Measurements from ENCODE around the gene ARTN. TPM values are rescaled to one million over a fixed set of nuclear protein-coding genes. Genes with fewer than 3 reads are reported as not detected.

Gene ARTN
- total RNA-seq, 1 experiment from 2014 or later: not detected

DNA sequence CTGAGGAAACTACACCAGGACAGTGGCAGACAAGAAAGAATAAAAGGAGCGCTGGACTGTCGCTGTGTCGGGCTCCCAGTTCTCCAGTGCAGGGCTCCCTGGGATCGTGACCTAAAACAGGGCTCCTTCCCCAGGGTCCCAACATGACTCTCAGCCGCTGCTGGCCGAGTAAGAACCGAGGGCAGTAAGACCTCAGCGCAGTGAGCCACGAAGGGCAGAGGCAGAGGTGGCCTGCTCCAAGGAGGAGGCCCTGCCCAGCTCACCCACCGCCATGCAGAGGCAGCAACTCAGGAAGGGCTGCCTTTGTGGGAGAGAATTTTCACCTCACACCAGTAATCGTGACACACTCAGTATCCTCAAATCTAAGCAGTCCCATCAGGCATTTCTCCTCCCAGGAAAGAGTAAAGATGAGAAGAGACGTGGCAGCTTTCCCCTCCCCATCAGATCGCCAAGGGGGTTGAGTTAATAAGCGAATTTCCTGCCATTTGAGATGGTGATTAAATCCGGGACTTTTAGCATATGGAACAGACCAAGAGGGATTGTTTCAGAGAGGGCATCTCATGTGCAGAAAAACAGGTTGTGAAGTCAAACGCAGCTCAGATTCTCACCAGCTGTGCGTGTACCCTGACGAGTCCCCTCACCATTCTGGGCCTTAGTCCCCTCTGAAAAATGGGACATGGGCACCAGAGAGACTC, 19.8 kb upstream of the ARTN start:
- no peak overlapping the region for H3K27ac Mint-ChIP-seq (ENCODE audit: unreplicated experiment)
- BruUV-seq (replicated peaks): no TSS peak
- POLR2A ChIA-PET: no interaction called here

DNA sequence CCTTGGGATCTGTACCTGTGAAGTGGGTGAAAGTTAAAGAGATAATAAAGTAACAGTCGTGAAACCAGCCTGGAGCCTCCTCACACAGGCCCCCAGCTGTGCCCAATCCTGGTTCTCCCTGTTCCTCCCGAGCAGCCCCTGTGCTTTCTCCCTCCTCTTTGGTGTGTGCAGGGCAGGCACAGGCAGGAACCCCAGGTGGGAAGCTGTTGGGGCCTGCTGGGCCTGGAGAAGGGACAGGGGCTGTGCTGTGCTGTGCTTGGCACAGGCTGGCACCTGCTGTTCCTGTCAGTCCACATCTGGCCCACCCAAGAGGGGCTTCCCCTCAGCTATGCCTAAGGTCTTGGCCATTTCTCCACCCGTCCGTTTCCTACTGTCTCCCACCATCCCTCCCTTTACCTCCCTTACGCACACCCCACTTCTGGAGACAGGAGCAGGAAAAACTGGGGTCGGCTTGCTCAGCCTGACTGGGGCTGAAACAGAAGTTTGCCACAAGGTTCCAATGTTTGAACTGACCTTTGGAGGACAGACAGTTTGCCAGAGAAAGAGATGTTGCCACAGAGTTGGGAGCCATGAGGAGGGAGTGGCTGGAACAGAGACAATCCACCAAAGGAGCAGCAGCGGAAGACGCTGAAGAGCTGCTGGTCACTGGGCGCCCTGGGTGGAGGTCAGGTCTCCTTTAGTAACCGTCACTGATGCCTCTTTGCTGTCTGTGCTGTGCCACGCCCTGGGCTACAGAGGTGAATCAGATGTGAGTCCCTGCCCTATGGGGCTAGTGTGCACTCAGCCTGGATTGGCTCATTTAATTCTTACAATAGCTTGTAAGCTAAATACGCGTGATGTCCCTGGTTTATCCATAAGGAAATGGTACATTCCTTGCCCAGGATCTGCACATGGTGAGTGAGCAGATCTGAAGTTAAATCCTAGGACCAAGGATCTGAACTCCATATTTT, 18.8 kb upstream of the ARTN start:
- CTCF ChIA-PET: interaction anchor here (0.6 to 3.1 kb wide), 3 partner anchors 20 to 151 kb away, joined by 3 to 9 read pairs (median 4); no protein-coding TSS in a partner anchor
- H3K4me3 Mint-ChIP-seq (ENCODE audit: unreplicated experiment): no peak overlapping the region
- H3K9me3 Mint-ChIP-seq (ENCODE audit: unreplicated experiment): no peaks in the 10 kb centered on the region
- TF ChIP-seq, protein P1, sequence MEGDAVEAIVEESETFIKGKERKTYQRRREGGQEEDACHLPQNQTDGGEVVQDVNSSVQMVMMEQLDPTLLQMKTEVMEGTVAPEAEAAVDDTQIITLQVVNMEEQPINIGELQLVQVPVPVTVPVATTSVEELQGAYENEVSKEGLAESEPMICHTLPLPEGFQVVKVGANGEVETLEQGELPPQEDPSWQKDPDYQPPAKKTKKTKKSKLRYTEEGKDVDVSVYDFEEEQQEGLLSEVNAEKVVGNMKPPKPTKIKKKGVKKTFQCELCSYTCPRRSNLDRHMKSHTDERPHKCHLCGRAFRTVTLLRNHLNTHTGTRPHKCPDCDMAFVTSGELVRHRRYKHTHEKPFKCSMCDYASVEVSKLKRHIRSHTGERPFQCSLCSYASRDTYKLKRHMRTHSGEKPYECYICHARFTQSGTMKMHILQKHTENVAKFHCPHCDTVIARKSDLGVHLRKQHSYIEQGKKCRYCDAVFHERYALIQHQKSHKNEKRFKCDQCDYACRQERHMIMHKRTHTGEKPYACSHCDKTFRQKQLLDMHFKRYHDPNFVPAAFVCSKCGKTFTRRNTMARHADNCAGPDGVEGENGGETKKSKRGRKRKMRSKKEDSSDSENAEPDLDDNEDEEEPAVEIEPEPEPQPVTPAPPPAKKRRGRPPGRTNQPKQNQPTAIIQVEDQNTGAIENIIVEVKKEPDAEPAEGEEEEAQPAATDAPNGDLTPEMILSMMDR (IDR thresholded peaks at IDR 0.05; ENCODE audit: insufficient read depth in 1 of 2, low read depth in 1 of 2, low read length in 1 of 2, severe bottlenecking in 1 of 2, unreplicated experiment in 1 of 2): no peak
- Histone ChIP-seq H3K36me3 (ENCODE audit: control insufficient read depth, insufficient read depth, low read length) (no peaks in the 10 kb centered on the region), H3K4me3 (ENCODE audit: low read depth, low read length) (no peak overlapping the region), H3K9me3 (no peaks in the 10 kb centered on the region), H3K4me1 (no peaks in the 10 kb centered on the region), H3K27me3 (replicated peaks; ENCODE audit: control insufficient read depth, insufficient read depth, low read length) (no peaks in the 10 kb centered on the region)
- H3K4me1 Mint-ChIP-seq (ENCODE audit: low read depth, unreplicated experiment): peaks cover 11% of the 10 kb centered on the region
- no peaks in the 10 kb centered on the region for H3K36me3 Mint-ChIP-seq (ENCODE audit: insufficient read depth, unreplicated experiment)
- H3K27me3 Mint-ChIP-seq (ENCODE audit: insufficient read depth, unreplicated experiment): no peaks in the 10 kb centered on the region
- H3K27ac Mint-ChIP-seq (ENCODE audit: unreplicated experiment): no peak overlapping the region
- no TSS peak for BruUV-seq (replicated peaks)
- no peak for DNase-seq
- intact Hi-C loops (cut with micrococcal nuclease; ENCODE audit: unreplicated experiment): no loop called here
- POLR2A ChIA-PET: no interaction called here

More for the DNA sequence above, 19.8 kb upstream of the ARTN start:
- no peaks in the 10 kb centered on the region for H3K9me3 ChIP-seq
- no peaks in the 10 kb centered on the region for H3K27me3 Mint-ChIP-seq (ENCODE audit: insufficient read depth, unreplicated experiment)
- H3K4me3 Mint-ChIP-seq (ENCODE audit: unreplicated experiment): no peak overlapping the region
- peaks cover 11% of the 10 kb centered on the region for H3K4me1 Mint-ChIP-seq (ENCODE audit: low read depth, unreplicated experiment)
- no peaks in the 10 kb centered on the region for H3K27me3 ChIP-seq (replicated peaks; ENCODE audit: control insufficient read depth, insufficient read depth, low read length)
- TF ChIP-seq, protein P1 (IDR thresholded peaks at IDR 0.05; ENCODE audit: insufficient read depth in 1 of 2, low read depth in 1 of 2, low read length in 1 of 2, severe bottlenecking in 1 of 2, unreplicated experiment in 1 of 2): no peak
- H3K36me3 Mint-ChIP-seq (ENCODE audit: insufficient read depth, unreplicated experiment): no peaks in the 10 kb centered on the region
- CTCF ChIA-PET: interaction anchor here (0.6 to 3.1 kb wide), 4 partner anchors 17 to 150 kb away, joined by 3 to 9 read pairs (median 4); no protein-coding TSS in a partner anchor
- no peaks in the 10 kb centered on the region for H3K4me1 ChIP-seq
- H3K36me3 ChIP-seq (ENCODE audit: control insufficient read depth, insufficient read depth, low read length): no peaks in the 10 kb centered on the region
- no peaks in the 10 kb centered on the region for H3K9me3 Mint-ChIP-seq (ENCODE audit: unreplicated experiment)
- DNase-seq: no peak
- intact Hi-C loops (cut with micrococcal nuclease; ENCODE audit: unreplicated experiment): no loop called here
- no peak overlapping the region for H3K4me3 ChIP-seq (ENCODE audit: low read depth, low read length)

DNA sequence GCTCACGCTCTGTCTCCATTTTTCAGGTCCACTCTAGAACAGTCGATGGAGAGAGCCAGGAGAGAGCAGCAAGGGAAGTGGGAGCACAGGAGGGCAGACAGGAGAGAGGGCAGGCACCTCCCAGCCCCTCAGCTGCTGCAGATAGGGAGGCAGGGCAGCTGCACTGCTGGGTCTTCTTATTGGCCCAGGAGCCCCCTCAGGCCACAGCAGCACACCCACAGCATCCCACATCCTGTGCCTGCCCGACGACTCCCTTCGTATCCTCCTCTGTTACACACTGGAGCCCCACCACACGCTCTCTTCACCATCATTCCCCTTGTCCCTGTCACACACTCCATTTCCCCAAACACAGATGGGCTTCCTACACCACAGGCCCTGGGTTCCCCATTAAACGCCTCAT, 13.7 kb upstream of the ARTN start:
- Mint-ChIP-seq H3K4me3 (ENCODE audit: unreplicated experiment) (no peak overlapping the region), H3K4me1 (ENCODE audit: low read depth, unreplicated experiment) (peaks cover 8% of the 10 kb centered on the region), H3K36me3 (ENCODE audit: insufficient read depth, unreplicated experiment) (no peaks in the 10 kb centered on the region), H3K9me3 (ENCODE audit: unreplicated experiment) (no peaks in the 10 kb centered on the region), H3K27me3 (ENCODE audit: insufficient read depth, unreplicated experiment) (no peaks in the 10 kb centered on the region), H3K27ac (ENCODE audit: unreplicated experiment) (no peak overlapping the region)
- Histone ChIP-seq H3K27me3 (replicated peaks; ENCODE audit: control insufficient read depth, insufficient read depth, low read length) (no peaks in the 10 kb centered on the region), H3K4me1 (no peaks in the 10 kb centered on the region), H3K9me3 (no peaks in the 10 kb centered on the region), H3K36me3 (ENCODE audit: control insufficient read depth, insufficient read depth, low read length) (no peaks in the 10 kb centered on the region), H3K4me3 (ENCODE audit: low read depth, low read length) (no peak overlapping the region)
- CTCF ChIA-PET: no interaction called here
- intact Hi-C loops (cut with micrococcal nuclease; ENCODE audit: unreplicated experiment): no loop called here
- TF ChIP-seq, protein P1 (IDR thresholded peaks at IDR 0.05; ENCODE audit: insufficient read depth in 1 of 2, low read depth in 1 of 2, low read length in 1 of 2, severe bottlenecking in 1 of 2, unreplicated experiment in 1 of 2): no peak
- POLR2A ChIA-PET: no interaction called here
- DNase-seq: no peak
- BruUV-seq (replicated peaks): no TSS peak
